ENCODE measurements around the gene MAPK8IP1.

MAPK8IP1 gene

GRCh38 chr11:45909594-45910475 lies 24.4 kb downstream of the MAPK8IP1 start:
- no peak for DNase-seq (ENCODE audit: low spot score)

- DNase-seq (ENCODE audit: low spot score): no peak
Observed at GRCh38 chr11:45910623-45911022, 25.2 kb downstream of the MAPK8IP1 start.

GRCh38 chr11:45913514-45913913 lies 28.1 kb downstream of the MAPK8IP1 start:
- DNase-seq (ENCODE audit: low spot score): no peak

GRCh38 chr11:45913942-45914635 lies 28.6 kb downstream of the MAPK8IP1 start:
- no peak for DNase-seq (ENCODE audit: low spot score)

GRCh38 chr11:45915446-45915845 lies 30.0 kb downstream of the MAPK8IP1 start:
- no peak for DNase-seq (ENCODE audit: low spot score)

GRCh38 chr11:45917286-45917622 lies 31.8 kb downstream of the MAPK8IP1 start:
- DNase-seq (ENCODE audit: low spot score): no peak

- DNase-seq (ENCODE audit: low spot score): peak; percentile 99
Observed at GRCh38 chr11:45917623-45918330, 32.3 kb downstream of the MAPK8IP1 start, which contains the start of gene PEX16. Gene PEX16, minus strand, starts transcription at chr11:45917877. Its CDS starts 66 bp downstream, at chr11:45917811.

- DNase-seq (ENCODE audit: low spot score): peak; percentile 92
Observed at GRCh38 chr11:45918331-45918941, 33.0 kb downstream of the MAPK8IP1 start.

GRCh38 chr11:45918962-45919675 lies 33.7 kb downstream of the MAPK8IP1 start:
- DNase-seq (ENCODE audit: low spot score): no peak

- DNase-seq (ENCODE audit: low spot score): no peak
Observed at GRCh38 chr11:45919806-45920530, 34.5 kb downstream of the MAPK8IP1 start.

GRCh38 chr11:45920531-45921477 lies 35.4 kb downstream of the MAPK8IP1 start:
- peak; percentile 5 for DNase-seq (ENCODE audit: low spot score)

- DNase-seq (ENCODE audit: low spot score): peak; percentile 13
Observed at GRCh38 chr11:45921561-45922424, 36.3 kb downstream of the MAPK8IP1 start.

- DNase-seq (ENCODE audit: low spot score): peak; percentile 29
Observed at GRCh38 chr11:45922425-45923082, 37.1 kb downstream of the MAPK8IP1 start, which contains the start of gene LARGE2. Gene LARGE2, plus strand, starts transcription at chr11:45922656. Its CDS starts 227 bp downstream, at chr11:45922883.

- no peak for DNase-seq (ENCODE audit: low spot score)
Observed at GRCh38 chr11:45924036-45924915, 38.8 kb downstream of the MAPK8IP1 start.

- DNase-seq (ENCODE audit: low spot score): peak; percentile 8
Observed at GRCh38 chr11:45924927-45925326, 39.5 kb downstream of the MAPK8IP1 start.

GRCh38 chr11:45925550-45925949 lies 40.1 kb downstream of the MAPK8IP1 start:
- DNase-seq (ENCODE audit: low spot score): no peak

- peak; percentile 14 for DNase-seq (ENCODE audit: low spot score)
Observed at GRCh38 chr11:45926001-45926401, 40.5 kb downstream of the MAPK8IP1 start.
